ENCODE results near the gene RAB20.
"Not testable (repeated sequence)": the region's sequence is repeated elsewhere in the genome, so short reads cannot be mapped to it uniquely, and the experiment has no call there.

Gene RAB20

GRCh38 chr13:110553417-110553816 is 8.1 kb downstream of the RAB20 start:
- DNase-seq: no peak

- DNase-seq: no peak
Measured at GRCh38 chr13:110552767-110553166, 8.8 kb downstream of the RAB20 start.

GRCh38 chr13:110551284-110551683 is 10.2 kb downstream of the RAB20 start:
- no peak for DNase-seq

DNA sequence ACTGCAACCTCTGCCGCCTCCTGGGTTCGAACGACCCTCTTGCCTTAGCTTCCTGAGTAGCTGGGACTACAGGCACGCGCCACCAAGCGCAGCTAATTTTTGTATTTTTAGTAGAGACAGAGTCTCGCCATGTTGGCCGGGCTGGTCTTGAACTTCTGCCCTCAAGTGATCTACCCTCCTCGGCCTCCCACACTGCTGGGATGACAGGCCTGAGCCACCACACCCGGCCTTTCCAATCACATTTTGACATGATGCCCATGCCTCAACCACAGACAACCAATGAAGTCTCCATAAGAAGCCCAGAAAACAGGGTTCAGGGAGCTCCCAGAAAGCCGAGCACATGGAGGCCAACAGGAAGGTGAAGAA is 11.7 kb downstream of the RAB20 start:
- DNase-seq: no peak

GRCh38 chr13:110548891-110549794 is 12.4 kb downstream of the RAB20 start:
- DNase-seq: no peak

DNA sequence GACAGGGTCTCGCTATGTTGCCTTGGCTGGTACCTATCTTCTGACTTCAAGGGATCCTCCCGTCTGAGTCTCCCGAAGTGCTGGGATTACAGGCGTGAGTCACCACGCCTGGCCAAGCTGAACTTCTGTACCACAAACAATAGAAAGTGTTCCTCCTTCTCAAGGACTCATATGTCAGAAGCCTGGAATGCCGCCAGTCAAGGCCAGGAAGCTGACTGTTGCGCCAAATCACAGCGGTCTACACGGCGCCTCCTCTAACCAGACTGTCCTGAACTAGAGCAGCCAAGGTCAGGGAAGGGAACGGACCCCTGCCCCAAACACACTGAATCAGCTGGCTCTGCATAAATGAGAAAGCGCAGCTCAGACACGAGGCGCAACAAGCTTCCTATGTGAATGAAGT is 14.6 kb downstream of the RAB20 start:
- no peak for DNase-seq

GRCh38 chr13:110546378-110546777 is 15.1 kb downstream of the RAB20 start:
- DNase-seq: no peak

DNA sequence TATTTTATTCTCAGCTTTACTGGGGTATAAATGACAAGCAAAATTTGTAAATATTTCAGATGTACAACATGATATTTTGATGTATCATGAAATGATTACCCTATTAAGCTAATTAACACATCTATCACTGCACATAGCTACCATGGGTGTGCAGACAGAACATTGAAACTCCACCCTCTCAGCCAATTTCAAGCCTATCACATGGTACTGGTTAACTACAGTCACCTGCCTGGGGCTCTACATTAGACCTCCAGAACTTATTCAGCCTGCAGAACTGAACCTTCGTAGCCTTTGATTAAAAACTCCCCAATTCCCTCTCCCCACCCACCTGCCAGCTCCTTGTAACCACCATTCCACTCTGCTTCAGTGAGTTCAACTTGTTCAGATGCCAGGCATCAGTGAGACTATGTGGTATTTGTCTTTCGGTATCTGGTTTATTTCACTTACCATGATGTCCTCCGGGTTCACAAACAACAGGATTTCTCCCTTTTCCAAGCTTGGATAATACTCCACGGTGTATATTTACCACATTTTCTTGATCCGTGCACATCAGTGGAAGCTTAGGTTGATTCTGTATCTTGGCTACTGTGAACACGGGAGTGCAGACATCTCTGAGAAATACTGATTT is 19.2 kb downstream of the RAB20 start:
- DNase-seq: no peak

GRCh38 chr13:110541526-110541920 is 20.0 kb downstream of the RAB20 start:
- no peak for DNase-seq

DNA sequence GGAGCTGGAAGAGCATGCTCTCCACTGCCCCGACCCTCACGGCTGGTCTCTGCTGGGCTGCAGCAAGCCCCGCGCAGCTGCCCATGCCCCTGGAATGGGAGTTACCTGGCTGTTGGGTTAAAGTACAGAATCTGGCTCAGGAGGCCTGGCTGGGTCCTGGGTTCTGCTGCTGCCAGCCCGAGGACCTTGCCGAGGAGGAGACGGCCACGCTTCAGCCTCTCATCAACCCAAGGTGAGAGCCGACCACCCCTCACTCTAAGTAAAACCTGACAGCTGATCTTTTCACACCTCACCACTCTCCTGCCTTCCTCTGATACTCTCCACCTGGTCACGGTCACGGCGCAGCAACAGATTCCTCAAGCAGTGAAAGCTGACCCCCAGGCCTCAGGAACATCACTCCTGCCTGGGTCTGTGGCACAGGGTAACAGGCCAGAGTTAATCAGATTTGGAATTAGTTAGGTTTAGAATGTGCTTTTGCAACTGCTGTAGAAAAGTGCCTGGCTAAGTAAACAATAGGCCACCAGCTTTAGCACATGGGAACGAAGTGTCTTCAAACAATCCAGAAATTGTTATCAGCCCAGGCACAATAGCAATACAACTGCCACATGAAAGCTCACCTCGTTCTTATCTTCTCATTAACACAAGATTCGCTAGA is 20.5 kb downstream of the RAB20 start:
- DNase-seq: no peak

DNA sequence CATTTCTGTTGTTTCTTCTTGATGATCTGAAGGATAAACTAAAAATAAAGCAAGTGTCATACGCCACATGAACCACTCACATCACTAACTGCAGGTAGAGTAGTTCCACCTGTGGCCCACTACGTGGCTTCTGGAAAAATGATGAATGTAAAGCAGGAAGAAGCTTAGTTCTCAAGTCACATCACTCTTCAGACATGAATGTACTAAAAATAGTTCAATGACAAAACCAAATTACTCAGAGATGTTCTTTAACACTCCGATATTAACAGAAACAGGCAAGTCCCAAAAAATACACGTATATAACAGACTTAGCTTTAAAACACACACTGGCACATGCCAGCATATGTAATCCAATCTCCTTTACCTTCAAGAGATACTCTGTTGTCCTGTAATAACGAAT is 21.6 kb downstream of the RAB20 start:
- DNase-seq: no peak

GRCh38 chr13:110538632-110539031 is 22.9 kb downstream of the RAB20 start:
- DNase-seq: no peak

GRCh38 chr13:110536006-110536693 is 25.4 kb downstream of the RAB20 start:
- no peak for DNase-seq

DNA sequence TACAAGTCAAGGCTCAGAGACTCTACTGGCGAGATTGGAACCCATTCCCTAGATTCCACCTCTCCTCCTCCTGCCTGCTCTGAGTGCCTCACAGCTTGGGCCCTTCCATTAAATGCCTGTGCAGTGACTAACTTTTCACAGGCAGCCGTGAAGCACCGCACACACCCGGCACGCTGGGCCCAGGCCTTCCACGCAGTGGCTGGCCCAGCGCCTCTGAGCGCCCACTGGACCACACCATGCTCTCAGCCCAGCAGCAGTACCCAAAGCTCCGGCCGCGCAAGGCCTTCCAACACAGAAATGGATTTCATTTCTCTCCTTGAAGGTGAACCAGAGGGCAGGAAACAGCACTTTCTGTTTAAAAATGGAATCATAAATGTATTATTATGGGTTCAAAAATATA is 26.0 kb downstream of the RAB20 start:
- DNase-seq: no peak

DNA sequence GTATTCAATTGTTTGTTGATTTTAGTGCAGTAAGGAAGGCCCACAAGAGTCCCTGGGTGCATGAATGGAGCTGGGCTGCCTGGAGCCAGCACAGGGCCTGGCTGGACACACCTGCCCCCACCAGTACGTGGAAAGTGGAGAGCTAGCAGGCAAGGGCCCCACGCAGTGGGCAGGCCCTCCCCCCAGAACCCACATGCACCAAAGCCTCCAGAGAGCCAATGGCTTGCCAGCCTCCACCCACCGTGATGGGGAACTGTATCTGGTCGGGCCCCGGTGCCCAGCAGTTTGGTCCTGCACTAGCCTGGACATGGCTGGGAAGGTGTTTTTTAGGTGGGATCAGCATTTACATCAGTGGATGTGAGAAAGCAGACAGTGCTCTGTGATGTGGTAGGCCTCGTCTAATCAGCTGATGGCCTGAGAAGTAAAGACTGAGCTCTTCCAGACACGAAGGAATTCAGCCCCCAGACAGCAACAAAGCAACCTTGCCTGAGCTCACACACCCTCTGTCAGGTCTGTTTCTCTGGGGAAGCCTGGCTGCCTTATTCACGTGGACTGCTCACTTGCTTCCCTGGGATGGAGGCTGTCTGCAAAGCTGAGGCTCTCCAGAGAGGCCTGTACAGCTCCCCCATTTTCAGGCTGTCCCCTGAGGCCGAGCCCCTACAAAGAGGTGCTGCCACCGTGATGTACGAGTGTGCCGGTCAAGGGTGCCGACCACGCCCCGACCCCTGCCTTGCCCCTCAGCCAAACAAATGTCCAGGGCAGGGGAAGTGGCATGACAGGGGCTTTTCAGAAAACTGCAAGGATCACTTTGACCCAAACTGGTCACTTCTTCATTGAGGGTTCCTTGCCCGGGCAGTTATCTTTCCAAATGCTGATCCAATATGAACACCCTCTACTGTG is 27.5 kb downstream of the RAB20 start:
- DNase-seq: no peak

DNA sequence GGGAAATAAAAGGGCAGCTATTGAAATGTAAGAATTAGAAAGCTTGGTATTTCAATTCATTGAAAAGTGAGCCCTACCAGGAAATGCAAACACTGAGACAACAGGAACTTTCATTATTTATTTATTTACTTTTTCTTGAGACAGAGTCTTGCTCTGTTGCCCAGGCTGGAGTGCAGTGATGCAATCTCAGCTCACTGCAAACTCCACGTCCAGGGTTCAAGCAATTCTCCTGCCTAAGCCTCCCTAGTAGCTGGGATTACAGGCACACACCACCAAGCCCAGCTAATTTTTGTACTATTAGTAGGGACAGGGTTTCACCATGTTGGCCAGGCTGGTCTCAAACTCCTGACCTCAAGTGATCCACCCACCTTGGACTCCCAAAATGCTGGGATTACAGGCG is 29.3 kb downstream of the RAB20 start:
- DNase-seq: not testable (repeated sequence)

- DNase-seq: no peak
Measured at GRCh38 chr13:110531671-110532083, 29.8 kb downstream of the RAB20 start.

DNA sequence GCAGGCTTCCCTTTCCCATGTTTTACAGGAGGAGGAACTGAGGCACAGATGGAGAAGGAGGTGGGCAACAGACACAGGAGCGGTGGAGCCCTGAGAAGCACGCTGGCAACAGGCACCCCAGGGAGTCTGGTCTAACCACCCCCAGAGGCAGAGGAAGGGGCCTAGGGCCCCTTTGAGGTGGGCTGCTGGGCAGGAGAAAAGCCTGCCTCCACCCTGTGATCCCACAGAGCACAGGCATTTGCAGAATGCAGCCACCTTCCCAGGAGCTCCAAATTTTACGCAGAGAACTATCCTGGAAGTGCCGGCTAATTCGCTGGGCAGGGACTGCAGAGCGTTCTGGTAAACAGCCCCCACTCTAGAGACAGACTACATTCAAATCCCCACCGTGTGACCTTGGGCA is 30.4 kb downstream of the RAB20 start:
- DNase-seq: no peak

GRCh38 chr13:110529522-110530311 is 31.8 kb downstream of the RAB20 start:
- no peak for DNase-seq

- no peak for DNase-seq
Measured at GRCh38 chr13:110528911-110529310, 32.6 kb downstream of the RAB20 start.

DNA sequence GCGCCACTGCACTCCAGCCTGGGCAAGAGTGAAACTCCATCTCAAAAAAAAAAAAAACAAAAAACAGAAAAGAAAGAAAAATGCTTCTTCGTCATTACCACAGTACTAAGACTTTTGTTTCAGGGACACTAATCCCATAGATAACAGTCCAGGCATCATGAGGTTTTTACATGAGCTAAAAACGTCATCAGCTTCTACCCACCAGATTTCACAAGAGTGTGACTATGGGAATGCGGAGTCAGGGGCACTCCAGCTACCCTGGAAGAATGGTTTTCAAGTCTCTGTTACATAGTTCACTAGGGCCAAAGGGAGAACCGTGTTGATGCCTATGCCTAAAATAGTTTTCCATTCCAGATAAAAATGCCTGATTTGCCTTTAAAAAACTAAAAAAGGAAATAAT is 33.2 kb downstream of the RAB20 start:
- no peak for DNase-seq
